Subcutaneous abdominal adipose tissue (tissue), 5 donors: ENCODE results near the gene NSF.

Source experiments
- H3K27ac ChIP-seq: one replicate; pipeline ENCODE4 v1.7.0; 2013; ENCODE audit warnings: low read depth, mild to moderate bottlenecking, inconsistent platforms, low read length, moderate library complexity
- H3K27me3 ChIP-seq, 5 donors: one replicate each; pipeline ENCODE4 v1.7.0; 2013; ENCODE audit warnings: low read length in 5 of 5, inconsistent platforms in 1 of 5; ENCODE audit not compliant: control insufficient read depth in 5 of 5, insufficient read depth in 4 of 5
- H3K36me3 ChIP-seq, 5 donors: one replicate each; pipeline ENCODE4 v1.7.0; 2013; ENCODE audit warnings: low read length in 5 of 5; ENCODE audit not compliant: control insufficient read depth in 5 of 5, insufficient read depth in 5 of 5
- H3K4me1 ChIP-seq, 5 donors: one replicate each; pipeline ENCODE4 v1.7.0; 2013; ENCODE audit warnings: low read length in 5 of 5, mild to moderate bottlenecking in 3 of 5, moderate library complexity in 1 of 5; ENCODE audit not compliant: control insufficient read depth in 5 of 5, insufficient read depth in 5 of 5
- H3K4me3 ChIP-seq, 5 donors: one replicate each; pipeline ENCODE4 v1.7.0; 2013; ENCODE audit warnings: low read length in 5 of 5, low read depth in 1 of 5
- H3K9ac ChIP-seq, 5 donors: one replicate each; pipeline ENCODE4 v1.7.0; 2013; ENCODE audit warnings: low read length in 5 of 5, mild to moderate bottlenecking in 4 of 5, moderate library complexity in 3 of 5
- H3K9me3 ChIP-seq, 5 donors: one replicate each; pipeline ENCODE4 v1.7.0; 2013; ENCODE audit warnings: low read length in 5 of 5; ENCODE audit not compliant: control insufficient read depth in 5 of 5
- donor health status: healthy.
- donor health status: healthy.
- donor health status: healthy.
- donor health status: healthy.
- donor health status: healthy.

NSF gene

GRCh38 chr17:46793541-46793940 is 203.1 kb downstream of the NSF start:
- no peaks in the 10 kb centered on the region for H3K36me3 ChIP-seq
- no peak overlapping the region for H3K4me3 ChIP-seq
- H3K27me3 ChIP-seq: peaks cover 18 to 42% (median 26%) of the 10 kb centered on the region in 5 donors
- no peaks in the 10 kb centered on the region for H3K4me1 ChIP-seq
- peaks cover 0 to 10% (median 7%) of the 10 kb centered on the region in 5 donors for H3K9me3 ChIP-seq
- H3K27ac ChIP-seq: no peak overlapping the region
- H3K9ac ChIP-seq: no peak overlapping the region

- Histone ChIP-seq H3K27ac (no peak overlapping the region), H3K36me3 (no peaks in the 10 kb centered on the region), H3K4me3 (no peak overlapping the region), H3K27me3 (peaks cover 17 to 42% (median 26%) of the 10 kb centered on the region in 5 donors), H3K4me1 (no peaks in the 10 kb centered on the region), H3K9ac (no peak overlapping the region), H3K9me3 (peaks cover 0 to 7% (median 4%) of the 10 kb centered on the region in 5 donors)
These were observed 203.8 kb downstream of the NSF start for GRCh38 chr17:46794318-46794717.

- Histone ChIP-seq H3K4me3 (no peak overlapping the region), H3K9me3 (no peaks in the 10 kb centered on the region), H3K36me3 (no peaks in the 10 kb centered on the region), H3K9ac (no peak overlapping the region), H3K27ac (no peak overlapping the region), H3K27me3 (peaks cover 12 to 35% (median 19%) of the 10 kb centered on the region in 5 donors), H3K4me1 (no peaks in the 10 kb centered on the region)
These were observed 205.0 kb downstream of the NSF start for GRCh38 chr17:46795379-46795952.

- Histone ChIP-seq H3K9me3 (no peaks in the 10 kb centered on the region), H3K4me1 (no peaks in the 10 kb centered on the region), H3K36me3 (no peaks in the 10 kb centered on the region), H3K27me3 (peaks cover 12 to 33% (median 19%) of the 10 kb centered on the region in 5 donors), H3K9ac (no peak overlapping the region), H3K4me3 (no peak overlapping the region), H3K27ac (no peak overlapping the region)
These were observed 205.6 kb downstream of the NSF start for GRCh38 chr17:46796084-46796483.

GRCh38 chr17:46796524-46796923 is 206.1 kb downstream of the NSF start:
- Histone ChIP-seq H3K9ac (no peak overlapping the region), H3K4me3 (no peak overlapping the region), H3K27ac (no peak overlapping the region), H3K36me3 (no peaks in the 10 kb centered on the region), H3K27me3 (peaks cover 10 to 33% (median 17%) of the 10 kb centered on the region in 5 donors), H3K4me1 (no peaks in the 10 kb centered on the region), H3K9me3 (no peaks in the 10 kb centered on the region)

- no peak overlapping the region for H3K4me3 ChIP-seq
- H3K9me3 ChIP-seq: no peaks in the 10 kb centered on the region
- no peaks in the 10 kb centered on the region for H3K4me1 ChIP-seq
- H3K27me3 ChIP-seq: peaks cover 10 to 33% (median 16%) of the 10 kb centered on the region in 5 donors
- no peak overlapping the region for H3K9ac ChIP-seq
- no peaks in the 10 kb centered on the region for H3K36me3 ChIP-seq
- H3K27ac ChIP-seq: no peak overlapping the region
These were observed 206.6 kb downstream of the NSF start for GRCh38 chr17:46796956-46797530.

- Histone ChIP-seq H3K9me3 (no peaks in the 10 kb centered on the region), H3K4me1 (no peaks in the 10 kb centered on the region), H3K36me3 (no peaks in the 10 kb centered on the region), H3K27me3 (peaks cover 5 to 24% (median 7%) of the 10 kb centered on the region in 5 donors), H3K27ac (no peak overlapping the region), H3K4me3 (no peak overlapping the region), H3K9ac (no peak overlapping the region)
These were observed 210.1 kb downstream of the NSF start for GRCh38 chr17:46800573-46800972.

GRCh38 chr17:46802800-46803199 is 212.3 kb downstream of the NSF start:
- Histone ChIP-seq H3K9me3 (no peaks in the 10 kb centered on the region), H3K27ac (no peak overlapping the region), H3K4me1 (no peaks in the 10 kb centered on the region), H3K9ac (no peak overlapping the region), H3K36me3 (no peaks in the 10 kb centered on the region), H3K27me3 (peaks cover 0 to 8% (median 2%) of the 10 kb centered on the region in 5 donors), H3K4me3 (no peak overlapping the region)

- no peaks in the 10 kb centered on the region for H3K36me3 ChIP-seq
- no peaks in the 10 kb centered on the region for H3K9me3 ChIP-seq
- H3K4me1 ChIP-seq: no peaks in the 10 kb centered on the region
- H3K27ac ChIP-seq: no peak overlapping the region
- H3K27me3 ChIP-seq: peaks cover 0 to 8% (median 2%) of the 10 kb centered on the region in 5 donors
- H3K9ac ChIP-seq: no peak overlapping the region
- H3K4me3 ChIP-seq: no peak overlapping the region
These were observed 213.1 kb downstream of the NSF start for GRCh38 chr17:46803544-46803943.

GRCh38 chr17:46805771-46806170 is 215.3 kb downstream of the NSF start:
- Histone ChIP-seq H3K27ac (no peak overlapping the region), H3K36me3 (no peaks in the 10 kb centered on the region), H3K9ac (no peak overlapping the region), H3K4me1 (no peaks in the 10 kb centered on the region), H3K9me3 (no peaks in the 10 kb centered on the region), H3K27me3 (peaks cover 0 to 5% (median 4%) of the 10 kb centered on the region in 5 donors), H3K4me3 (no peak overlapping the region)
